Stimulated activated CD8-positive, alpha-beta memory T cell treated with anti-CD3 and anti-CD28 coated beads, Interleukin-12 subunit alpha, Interleukin-12 subunit beta, amount 100 ng/mL, for 24 hours (primary cell): Measurements from ENCODE around the gene KCNJ11.

ENCODE experiments used
- DNase-seq: peaks from one replicate; pipeline ENCODE4 v3.0.0-alpha.2; 2020; ENCODE audit errors: extremely low read depth

Gene KCNJ11

DNA sequence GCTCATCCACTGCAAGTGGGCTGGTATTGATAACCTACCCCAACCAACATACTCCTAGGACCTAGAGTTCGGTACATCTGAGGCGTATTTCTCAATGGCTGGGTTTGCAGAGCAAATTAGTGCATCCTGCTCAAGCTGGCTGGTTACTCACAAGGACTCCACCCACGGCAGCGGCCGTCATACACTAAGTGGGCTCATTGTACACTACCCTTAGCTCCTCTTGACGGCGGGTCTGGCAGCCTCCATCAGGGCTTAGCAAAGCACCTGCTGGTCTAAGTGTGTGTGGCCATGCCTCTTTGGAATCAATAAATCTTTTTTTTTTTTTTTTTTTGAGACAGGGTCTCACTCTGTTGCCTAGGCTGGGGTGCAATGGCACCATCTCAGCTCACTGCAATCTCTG, 20.2 kb upstream of the KCNJ11 start:
- DNase-seq: no peak

DNA sequence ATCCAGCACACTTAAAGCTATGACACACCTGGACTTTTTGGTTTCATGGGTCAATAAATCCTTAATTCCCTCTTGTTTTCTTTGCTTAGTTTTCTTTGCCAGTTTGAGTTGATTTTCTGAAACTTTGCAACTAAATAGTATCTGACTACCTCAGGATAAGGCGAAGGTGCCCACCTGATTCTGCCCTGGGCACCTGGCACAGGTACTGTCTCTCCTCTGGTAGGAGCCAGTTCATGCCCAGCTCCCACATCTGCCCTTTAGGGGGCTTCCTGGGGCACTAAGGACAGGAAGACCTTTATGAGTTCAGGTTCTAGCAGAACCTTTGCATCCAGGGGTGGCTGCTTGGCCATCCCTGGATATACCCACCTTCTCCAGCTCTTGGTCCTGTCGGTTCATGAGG, 19.6 kb upstream of the KCNJ11 start:
- DNase-seq: no peak

DNA sequence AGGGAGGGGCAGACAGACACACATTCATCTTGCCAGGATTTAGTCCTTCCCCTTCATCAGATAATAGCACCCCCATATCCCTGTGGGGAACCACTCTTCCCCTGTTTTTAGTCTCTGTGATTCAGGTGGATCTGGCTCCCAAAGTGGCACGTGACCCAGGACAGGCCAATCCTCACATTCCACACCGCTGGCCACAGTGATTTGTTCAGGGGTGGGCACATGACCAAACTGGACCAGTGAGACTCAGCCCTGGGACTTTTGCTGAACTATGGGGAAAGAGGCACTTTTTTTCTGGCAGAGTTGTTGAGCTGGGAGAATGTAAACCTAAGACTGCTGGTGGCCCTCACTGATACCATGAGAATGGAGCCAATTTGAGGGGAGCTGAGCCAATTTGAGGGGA, 19.1 kb upstream of the KCNJ11 start:
- no peak for DNase-seq

DNA sequence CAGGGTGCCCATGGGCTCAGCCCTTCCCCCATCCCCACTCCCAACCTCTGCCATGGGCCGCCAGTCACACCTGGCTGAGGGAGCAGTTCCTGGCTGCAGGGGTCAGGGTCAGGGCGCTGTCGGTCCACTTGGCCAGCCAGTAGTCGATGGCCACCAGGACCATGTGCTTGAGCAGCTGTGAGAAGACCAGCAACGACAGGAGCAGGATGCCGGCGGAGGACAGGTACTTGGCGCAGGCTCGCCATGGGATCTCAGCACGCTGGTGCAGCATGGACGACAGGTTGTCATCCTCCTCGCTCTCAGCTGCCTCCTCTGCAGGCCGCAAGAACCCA, 18.3 kb upstream of the KCNJ11 start:
- no peak for DNase-seq

DNA sequence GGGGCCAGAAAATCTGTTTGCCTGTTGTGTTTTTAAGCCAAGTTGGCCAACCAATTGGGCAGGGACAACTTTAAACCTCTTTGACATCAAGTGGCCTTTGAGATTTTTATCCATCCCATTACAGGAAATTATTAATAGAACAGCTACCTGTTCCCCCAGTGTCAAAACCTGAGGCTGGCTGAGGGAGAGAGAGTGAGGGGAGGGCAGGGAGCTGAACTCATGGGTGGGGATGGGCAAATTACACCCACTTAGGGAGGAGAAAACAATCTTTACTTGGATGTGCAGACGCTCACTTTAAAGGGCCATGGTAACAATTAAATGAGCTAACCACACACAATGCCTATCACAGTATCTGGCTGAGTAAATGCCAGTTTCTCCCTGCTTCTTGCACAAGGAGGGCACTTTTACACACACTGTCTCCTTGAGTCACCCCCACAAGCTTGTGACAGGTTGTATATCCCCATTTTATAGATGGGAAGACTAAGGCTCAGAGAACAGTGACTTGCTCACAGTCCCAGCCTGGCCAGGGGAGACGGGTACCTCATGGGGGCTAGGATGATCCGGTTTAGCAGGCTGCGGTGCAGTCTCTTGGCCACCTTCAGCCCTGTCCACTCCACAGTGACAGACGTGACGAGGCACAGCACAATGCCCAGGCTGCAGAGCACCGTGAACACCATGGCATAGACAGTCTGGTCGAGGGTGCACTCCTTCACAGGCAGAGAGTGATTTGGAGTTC, 17.8 kb upstream of the KCNJ11 start:
- no peak for DNase-seq

DNA sequence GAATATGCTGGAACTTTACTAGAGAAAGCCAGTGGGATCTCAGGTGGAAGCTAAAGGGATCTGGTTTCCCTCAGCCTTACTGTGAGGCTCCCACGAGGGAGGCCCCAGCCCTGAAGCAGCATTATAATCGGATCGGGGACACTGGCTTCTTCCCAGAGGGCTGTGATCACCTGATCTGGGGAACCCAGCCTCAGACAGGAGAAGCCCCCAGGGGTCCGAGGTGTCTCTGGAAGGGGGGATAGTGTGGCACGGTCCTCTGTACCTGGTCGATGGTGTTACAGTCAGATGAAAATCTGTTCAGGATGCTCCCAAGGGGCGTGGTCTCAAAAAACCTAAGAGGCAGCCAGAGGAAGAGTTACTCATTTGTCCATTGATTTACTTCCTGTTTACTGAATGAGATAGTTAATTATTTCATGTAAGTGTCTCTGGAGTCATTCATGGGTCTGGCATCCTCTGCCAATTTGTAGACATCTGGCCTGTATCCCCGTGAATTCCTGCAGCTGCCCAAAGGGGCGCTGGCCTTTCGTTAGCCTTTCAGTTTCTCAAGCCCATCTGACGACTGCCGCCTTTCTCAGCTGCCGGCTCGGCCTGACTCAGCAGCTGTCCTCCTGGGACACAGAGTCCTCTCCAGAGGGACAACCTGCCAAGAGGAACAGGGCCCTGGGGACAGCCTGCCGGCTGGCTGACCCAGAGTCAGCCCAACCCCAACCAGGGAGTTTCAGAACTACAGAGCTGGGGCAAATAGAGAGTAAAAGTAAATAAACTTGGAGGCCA, 17.0 kb upstream of the KCNJ11 start:
- DNase-seq: no peak

DNA sequence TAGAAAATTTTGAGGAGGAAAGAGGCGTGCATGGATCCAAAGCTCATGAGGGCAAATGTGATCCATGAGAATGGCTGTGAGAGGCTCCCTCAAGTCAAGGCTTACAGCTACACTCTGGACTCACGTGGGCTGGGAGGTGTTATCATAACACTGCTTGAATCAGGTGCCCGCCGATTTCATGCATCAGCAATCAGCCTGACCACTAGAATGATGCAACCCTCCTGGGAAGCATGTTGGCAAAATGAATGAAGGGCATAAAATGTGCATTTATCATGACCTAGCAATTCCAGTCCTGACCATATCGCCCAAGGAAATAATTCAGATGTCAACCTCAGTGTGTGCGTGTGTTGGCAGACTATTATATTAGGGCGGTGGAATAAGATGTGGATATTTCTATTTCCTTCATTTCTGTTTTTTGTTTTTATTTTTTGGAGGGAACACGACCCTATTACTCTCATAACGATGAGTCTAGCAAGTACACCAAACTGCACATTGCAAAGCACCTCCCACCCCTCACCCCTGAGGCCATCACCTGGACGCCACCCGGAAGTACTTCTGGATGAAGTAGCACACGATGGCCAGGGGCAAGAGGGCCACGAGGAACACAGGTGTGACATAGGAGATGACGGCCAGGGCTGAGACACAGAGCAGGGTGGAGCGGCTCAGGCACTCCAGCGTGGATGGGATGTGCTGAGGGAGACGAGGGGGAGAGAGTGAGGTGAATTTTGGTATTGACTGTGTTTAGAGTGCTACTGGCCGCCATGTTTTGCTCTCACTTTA, 15.7 kb upstream of the KCNJ11 start:
- no peak for DNase-seq

DNA sequence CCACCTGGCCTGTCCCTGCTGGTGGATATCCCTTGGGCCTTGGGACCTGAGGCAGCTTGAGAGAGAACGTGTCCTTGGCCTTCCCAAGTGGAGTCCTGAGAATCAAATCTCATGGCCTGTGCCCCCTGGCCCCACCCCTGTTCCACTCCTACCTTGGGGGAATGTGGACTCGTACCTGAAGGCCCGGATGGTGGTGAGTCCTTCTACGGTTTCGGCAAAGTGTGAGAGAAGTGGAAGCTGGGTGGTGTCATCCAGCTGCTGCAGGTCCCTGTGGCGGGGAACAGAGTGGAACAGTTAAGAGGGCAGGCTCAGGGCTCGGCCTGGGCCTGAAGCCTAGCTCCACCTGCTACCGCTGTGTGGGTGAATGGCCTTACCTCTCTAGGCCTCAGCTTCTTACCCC, 14.0 kb upstream of the KCNJ11 start:
- DNase-seq: no peak

DNA sequence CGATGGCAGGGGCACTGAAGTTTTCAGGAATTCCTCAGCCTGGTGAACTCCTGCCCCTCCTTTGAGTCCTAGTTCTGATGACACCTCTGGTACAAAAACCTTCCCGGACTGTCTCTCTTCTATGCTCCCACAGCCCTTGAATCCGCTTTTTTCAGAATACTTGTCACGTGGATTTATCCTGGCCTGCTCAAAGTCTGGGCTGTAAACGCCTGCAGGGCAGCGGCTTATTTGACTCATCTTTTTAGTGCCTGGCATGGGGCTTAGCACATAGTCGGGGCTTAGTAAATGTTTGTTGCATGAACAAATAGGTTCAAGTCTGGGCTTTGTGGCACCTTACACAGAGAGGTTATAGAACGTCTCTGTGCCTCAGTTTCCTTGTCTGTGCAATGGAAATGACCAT, 13.4 kb upstream of the KCNJ11 start:
- DNase-seq: no peak

DNA sequence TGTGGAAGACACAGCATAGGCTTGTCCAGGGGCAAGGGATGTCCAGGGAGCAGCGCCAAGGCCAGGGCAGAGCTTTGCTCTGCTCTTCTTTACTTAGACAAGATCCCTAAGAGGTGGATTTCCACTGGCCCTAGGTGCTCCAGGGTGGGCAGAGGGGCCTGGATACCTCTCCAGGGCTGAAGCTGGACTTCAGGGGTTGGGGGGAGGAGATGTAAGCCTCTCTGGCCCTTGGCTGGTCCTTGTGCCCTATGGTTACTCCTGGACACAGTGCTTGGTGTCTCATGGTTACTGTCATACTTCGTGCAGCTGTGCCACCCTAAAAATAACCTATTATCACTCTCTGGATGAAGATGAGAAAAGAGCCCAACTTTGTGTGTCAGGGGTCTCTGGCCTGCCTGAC, 12.9 kb upstream of the KCNJ11 start:
- no peak for DNase-seq

DNA sequence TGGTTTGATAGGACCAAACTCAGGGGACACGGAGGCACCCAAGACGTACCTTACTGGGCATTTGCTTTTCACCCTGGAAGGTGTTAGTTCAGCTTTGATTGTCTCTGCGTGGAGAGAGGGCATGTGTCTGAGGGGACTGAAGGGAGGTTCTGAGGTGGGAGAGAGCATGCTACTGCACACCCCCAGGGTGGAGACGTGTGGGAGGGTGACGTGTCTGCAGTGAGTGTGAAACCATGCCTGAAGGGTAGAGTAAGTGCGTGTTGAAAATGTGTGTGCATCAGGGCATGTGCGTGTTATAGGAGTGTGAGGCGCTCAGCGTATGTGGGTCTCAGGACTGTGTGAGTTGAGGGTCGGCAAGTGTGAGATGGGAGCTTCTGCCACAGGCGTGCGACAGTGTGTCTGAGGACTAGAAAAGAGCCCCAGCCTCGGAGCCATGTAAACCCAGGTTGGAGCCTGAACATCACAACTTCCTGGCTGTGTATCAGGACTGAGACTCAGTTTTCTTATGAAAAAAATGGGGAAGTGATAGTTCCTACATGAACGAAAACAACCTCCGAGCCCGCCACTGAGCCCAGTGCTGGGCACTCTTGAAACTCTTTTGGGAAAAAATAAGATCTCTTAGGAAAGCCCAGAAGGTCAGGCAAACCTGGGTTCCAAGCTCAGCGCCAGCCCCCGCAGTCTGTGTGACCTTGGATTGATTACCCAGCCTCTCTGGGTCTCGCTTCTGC, 11.8 kb upstream of the KCNJ11 start:
- no peak for DNase-seq

DNA sequence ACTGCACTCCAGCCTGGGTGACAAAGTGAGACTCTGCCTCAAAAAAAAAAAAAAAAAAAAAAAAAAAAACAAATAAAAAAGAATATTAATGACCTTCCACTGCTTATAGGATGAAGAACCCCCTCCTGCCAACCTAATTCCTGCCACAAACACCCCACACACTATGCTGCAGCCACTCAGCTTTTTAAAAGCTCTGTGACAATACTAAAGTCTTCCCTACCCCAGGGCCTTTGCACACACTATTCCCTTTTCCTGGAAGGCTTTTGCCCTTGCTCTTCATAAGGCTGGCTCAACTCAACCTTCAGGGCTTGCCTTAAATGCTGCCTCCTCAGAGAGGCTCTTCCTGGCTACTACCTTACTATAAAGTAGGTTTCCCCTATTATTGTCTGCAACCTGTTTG, 10.8 kb upstream of the KCNJ11 start:
- DNase-seq: no peak

DNA sequence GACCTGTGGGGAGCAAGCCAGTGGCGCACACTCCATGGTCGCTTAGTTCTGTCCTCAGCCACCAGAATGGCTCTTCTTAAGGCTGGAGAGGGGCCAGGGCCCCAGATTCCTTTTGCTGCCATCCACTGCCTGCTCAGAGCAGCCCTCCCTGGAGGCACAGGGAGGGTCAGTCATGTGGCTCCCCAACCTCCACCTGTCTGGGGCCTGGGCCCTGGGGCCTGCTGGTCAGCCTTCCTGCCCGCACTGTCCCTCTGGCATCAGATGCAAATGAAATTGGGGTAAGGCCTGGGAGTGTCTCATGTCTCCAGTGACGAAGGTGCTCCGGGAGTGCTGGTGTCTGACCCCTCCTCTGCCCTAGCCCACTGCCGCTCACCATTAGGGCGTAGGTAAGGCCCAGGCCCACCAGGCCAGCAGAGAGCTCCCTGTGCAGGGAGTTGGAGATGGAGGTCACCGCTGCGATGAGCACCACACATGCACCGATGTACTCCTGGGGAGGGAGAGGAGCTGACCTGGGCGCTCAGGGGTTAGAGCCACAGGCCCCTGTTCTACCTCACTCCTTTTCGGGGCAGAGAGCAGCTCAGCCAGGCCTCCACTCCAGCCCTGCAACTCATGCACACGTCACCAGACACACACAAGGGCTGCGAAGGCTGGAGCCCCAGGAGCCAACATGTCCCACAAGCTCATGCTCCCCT, 9.0 kb upstream of the KCNJ11 start:
- DNase-seq: no peak

DNA sequence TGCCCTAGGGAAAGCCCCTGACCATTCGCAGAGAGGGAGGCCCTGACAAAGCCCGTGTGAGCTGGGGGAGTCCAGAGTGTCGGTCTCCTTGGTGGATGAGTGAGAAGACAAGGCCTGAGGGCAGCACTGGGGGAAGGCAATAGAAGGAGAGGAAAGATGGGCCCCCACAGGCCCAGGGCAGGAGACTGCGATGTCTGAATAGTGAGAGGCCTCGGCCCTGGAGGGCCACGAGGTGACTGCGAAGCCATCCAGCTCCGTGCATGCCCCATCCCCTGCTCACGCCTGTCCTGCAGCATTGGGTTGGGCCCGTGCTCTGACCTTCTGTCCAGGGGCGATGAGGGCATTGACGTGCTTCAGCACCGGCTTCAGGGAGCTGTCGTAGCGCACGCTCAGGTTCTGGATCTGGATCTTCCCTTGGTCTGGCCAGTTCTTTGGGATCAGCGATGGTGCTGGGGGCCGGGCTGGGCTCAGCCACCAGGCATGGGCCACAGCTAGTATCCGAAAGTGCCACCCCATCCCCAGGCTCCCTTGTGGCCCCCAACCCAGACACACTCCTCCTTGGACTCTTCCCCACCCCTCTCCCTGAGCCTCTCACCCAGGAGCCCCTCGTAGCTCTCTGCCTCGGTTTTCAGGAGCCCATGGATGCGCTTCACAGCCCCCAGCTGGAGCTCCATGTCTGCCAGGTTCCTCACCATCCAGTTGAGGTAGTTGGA, 8.3 kb upstream of the KCNJ11 start:
- DNase-seq: no peak

DNA sequence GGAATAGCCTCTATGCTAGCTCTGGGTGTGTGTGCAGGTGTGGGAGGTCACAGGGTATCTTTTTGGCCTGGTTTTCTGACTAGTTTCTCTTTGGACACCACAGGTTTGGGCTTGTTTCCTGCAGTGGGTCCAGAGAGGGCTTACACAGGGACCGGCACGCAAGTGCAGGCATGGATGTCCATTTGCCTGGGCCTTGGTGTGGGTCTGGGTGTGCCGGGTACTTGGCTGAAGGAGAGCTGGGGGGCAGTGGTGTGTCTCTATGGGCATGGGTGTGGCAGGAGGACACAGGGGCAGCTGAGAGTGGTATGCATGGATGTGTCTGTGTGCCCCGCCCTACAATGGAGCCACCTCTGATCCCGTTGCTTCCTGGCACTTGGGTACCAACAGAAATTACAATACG, 7.5 kb upstream of the KCNJ11 start:
- DNase-seq: no peak

DNA sequence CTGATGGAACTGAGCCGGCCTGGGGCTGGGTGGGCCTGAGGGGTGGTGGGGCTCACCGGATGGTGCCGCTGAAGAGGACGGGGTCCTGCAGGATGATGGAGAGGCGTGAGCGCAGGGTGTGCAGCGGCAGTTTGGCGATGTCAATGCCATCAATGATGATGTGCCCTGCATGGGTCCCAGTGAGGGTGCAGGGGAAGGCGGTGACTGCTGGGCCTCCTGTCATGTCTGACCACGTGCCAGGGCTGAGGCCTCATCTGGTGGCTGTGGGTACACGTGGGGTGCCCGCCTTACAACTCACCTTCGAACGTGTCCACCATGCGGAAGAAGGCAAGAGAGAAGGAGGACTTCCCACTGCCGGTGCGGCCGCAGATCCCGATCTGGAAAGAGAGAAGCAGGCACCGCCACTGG, 7.1 kb upstream of the KCNJ11 start:
- DNase-seq: no peak

DNA sequence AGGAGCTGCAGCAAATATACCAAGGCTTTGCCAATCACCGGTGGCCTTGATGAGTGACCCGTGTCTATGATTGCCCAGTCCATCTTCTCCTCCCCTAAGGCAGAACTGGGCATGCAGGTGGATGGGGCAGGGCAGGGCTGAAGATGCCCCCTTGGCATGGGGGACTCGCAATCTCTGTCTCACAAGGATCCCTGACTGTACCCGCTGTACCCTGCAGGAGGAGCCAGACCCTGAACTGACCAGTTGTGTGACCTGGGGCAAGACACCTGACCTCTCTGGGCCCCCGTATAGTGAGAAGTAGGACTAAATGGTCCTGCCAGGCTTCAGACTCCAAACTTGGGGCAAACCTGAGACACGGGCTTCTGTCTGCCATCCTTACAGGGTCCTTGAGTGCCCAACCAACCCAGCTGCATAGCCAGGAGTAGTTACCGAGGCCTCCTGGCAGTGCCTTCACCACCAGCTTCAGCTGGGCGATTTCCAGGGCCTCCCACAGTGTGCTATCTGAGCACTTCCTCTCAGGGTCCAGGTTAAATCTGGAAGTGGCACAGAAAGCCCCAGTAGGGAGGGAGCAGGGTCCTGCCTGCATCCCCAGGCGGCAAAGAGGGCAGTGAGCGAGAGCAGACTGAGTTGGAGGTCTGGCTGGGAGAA, 6.4 kb upstream of the KCNJ11 start:
- no peak for DNase-seq

DNA sequence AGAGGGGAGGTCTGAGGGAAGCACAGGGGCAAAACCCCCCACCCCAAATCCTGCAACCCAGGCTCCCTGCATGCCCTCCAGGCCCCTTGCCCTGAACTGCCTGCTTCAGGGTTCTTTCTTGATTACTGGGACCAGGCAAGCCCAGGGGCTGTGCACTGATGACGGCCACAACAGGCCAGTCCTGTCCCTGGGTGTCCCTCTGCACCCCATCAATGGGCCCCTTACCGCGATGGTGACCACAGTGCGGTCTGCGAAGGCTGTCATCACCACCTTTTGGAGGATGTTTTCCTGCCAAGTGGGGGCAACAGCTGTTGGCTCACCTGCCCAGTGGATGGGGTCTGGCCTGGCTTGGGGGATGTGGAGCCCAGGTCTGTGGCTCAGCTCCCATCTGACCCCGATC, 5.0 kb upstream of the KCNJ11 start:
- no peak for DNase-seq

DNA sequence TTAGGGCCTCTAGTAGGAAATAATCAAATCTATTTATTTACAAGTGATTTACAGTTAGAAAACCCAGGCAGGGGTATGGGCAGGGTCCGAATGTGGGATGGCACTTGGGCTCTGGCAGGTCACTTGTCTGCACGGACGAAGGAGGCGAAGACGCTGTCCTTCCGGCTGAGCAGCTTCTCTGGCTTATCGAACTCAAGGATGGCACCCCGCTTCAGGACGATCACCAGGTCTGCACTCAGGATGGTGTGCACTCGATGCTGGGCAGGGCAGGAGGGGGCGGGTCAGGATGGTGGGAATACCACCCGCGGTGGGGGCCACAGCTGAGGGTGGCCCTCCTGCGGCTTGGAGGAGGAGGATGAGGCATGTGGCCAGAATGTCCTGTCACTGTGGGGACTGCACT, 4.4 kb upstream of the KCNJ11 start:
- DNase-seq: no peak
